GM10266 (cell line): ENCODE results near the gene GAREM2.
A peak's percentile ranks its signal among the peaks of the same experiment; 100 is the strongest.
"Not testable (repeated sequence)": the region's sequence is repeated elsewhere in the genome, so short reads cannot be mapped to it uniquely, and the experiment has no call there.

Source experiments
- DNase-seq: peaks from one replicate; pipeline ENCODE4 v3.0.0; 2012; ENCODE audit errors: extremely low spot score
- CTCF ChIP-seq: IDR thresholded peaks from 2 replicates; pipeline ENCODE4 v1.5.1; 2012; ENCODE audit warnings: mild to moderate bottlenecking, low read depth; ENCODE audit not compliant: control insufficient read depth, insufficient read depth; ENCODE audit errors: missing control alignments

GAREM2 gene

GRCh38 chr2:26161926-26162325 lies 11.0 kb upstream of the GAREM2 start:
- TF ChIP-seq CTCF: no peak
- no peak for DNase-seq

GRCh38 chr2:26162963-26163362 lies 9.9 kb upstream of the GAREM2 start:
- DNase-seq: no peak
- no peak for TF ChIP-seq CTCF

- peak; percentile 4 for DNase-seq
- TF ChIP-seq CTCF: no peak
These were observed 8.7 kb upstream of the GAREM2 start for GRCh38 chr2:26164231-26164630.

- TF ChIP-seq CTCF: no peak
- DNase-seq: no peak
These were observed 8.2 kb upstream of the GAREM2 start for GRCh38 chr2:26164641-26165211.

GRCh38 chr2:26165403-26165802 lies 7.5 kb upstream of the GAREM2 start:
- DNase-seq: no peak
- no peak for TF ChIP-seq CTCF

- not testable (repeated sequence) for DNase-seq
These were observed 6.3 kb upstream of the GAREM2 start for GRCh38 chr2:26166541-26166940.

GRCh38 chr2:26168785-26169184 lies 4.1 kb upstream of the GAREM2 start:
- no peak for DNase-seq
- TF ChIP-seq CTCF: no peak

- TF ChIP-seq CTCF: no peak
- no peak for DNase-seq
These were observed 3.7 kb upstream of the GAREM2 start for GRCh38 chr2:26169226-26169625.
